ENCODE results near the gene LRPAP1.

DNA sequence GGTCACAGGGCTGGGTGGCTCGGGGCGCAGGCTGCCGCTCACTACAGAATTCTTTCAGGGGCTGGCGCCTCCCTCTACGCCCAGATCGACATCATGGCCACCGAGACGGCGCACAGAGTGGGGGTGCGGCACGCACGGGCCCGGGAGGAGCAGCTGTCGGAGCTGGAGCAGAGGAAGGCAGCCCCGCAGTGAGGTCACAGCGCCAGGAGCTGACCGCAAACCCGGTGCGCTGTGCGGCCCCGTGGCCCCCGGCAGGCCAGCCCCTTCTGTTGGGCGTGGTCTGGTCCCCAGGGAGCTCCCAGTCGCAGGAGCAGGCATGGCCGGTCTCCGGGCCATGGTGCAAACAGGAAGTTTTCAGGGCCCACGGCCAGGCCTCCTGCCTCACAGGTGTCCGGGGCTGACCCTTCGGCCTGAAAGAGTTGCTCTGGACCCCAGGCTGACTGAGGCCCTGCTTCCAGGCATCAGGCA, 31.6 kb downstream of the LRPAP1 start:
- TF ChIP-seq, protein P1, sequence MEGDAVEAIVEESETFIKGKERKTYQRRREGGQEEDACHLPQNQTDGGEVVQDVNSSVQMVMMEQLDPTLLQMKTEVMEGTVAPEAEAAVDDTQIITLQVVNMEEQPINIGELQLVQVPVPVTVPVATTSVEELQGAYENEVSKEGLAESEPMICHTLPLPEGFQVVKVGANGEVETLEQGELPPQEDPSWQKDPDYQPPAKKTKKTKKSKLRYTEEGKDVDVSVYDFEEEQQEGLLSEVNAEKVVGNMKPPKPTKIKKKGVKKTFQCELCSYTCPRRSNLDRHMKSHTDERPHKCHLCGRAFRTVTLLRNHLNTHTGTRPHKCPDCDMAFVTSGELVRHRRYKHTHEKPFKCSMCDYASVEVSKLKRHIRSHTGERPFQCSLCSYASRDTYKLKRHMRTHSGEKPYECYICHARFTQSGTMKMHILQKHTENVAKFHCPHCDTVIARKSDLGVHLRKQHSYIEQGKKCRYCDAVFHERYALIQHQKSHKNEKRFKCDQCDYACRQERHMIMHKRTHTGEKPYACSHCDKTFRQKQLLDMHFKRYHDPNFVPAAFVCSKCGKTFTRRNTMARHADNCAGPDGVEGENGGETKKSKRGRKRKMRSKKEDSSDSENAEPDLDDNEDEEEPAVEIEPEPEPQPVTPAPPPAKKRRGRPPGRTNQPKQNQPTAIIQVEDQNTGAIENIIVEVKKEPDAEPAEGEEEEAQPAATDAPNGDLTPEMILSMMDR (conservative IDR thresholded peaks at IDR 0.05 in 1 of 2, IDR thresholded peaks at IDR 0.05 in 1 of 2; ENCODE audit: low read depth in 1 of 2, low read length in 2 of 2) = no peak
- TF ChIP-seq EZH2 (IDR thresholded peaks at IDR 0.05; ENCODE audit: low read length, missing control alignments) = no peak

All from fibroblast of lung (primary cell).